HepG2 (cell line): ENCODE results near the gene BBC3. TPM values are rescaled to one million over a fixed set of nuclear protein-coding genes. Genes with fewer than 3 reads are reported as not detected.
A peak's percentile ranks its signal among the peaks of the same experiment; 100 is the strongest.

Experiments
- BRD4 ChIP-seq: sonication (generic); formaldehyde crosslinking; IDR thresholded peaks from 2 replicates; pipeline ENCODE4 v1.4.0; 2020; ENCODE audit warnings: missing genetic modification reagents
- DZIP1 ChIP-seq: sonication (generic); formaldehyde crosslinking; IDR thresholded peaks from 2 replicates; pipeline ENCODE4 v1.5.0; 2020; ENCODE audit warnings: mild to moderate bottlenecking, missing genetic modification reagents
- JUN ChIP-seq: sonication (generic); formaldehyde crosslinking; IDR thresholded peaks from 2 replicates; pipeline ENCODE4 v1.4.0; 2020; ENCODE audit warnings: mild to moderate bottlenecking, missing genetic modification reagents
- KDM4B ChIP-seq: sonication (generic); formaldehyde crosslinking; IDR thresholded peaks from 2 replicates; pipeline ENCODE4 v1.4.0; 2020; ENCODE audit warnings: missing genetic modification reagents
- KDM5B ChIP-seq: sonication (generic); formaldehyde crosslinking; IDR thresholded peaks from 2 replicates; pipeline ENCODE4 v1.4.0; 2020; ENCODE audit warnings: missing genetic modification reagents, mild to moderate bottlenecking, borderline replicate concordance
- KLF16 ChIP-seq, 2 experiments: sonication (generic) in 1 of 2; formaldehyde crosslinking in 1 of 2; IDR thresholded peaks; 2 replicates each; pipeline versions ENCODE4 v1.6.1 to v1.8.0; 2016 to 2023; ENCODE audit warnings: missing genetic modification reagents in 2 of 2, missing compliant biosample characterization in 1 of 2
- MAFF ChIP-seq: IDR thresholded peaks from 2 replicates; pipeline ENCODE4 v1.6.1; 2011; ENCODE audit warnings: low read depth, low read length, improper control_type of control experiment
- MYNN ChIP-seq: sonication (generic); formaldehyde crosslinking; IDR thresholded peaks from 2 replicates; pipeline ENCODE4 v1.4.0; 2020; ENCODE audit warnings: mild to moderate bottlenecking, low read depth, missing genetic modification reagents
- NCOA2 ChIP-seq: sonication (generic); formaldehyde crosslinking; IDR thresholded peaks from 2 replicates; pipeline ENCODE4 v1.8.0; 2022; ENCODE audit warnings: inconsistent platforms
- NR0B2 ChIP-seq: sonication (generic); formaldehyde crosslinking; IDR thresholded peaks from 2 replicates; pipeline ENCODE4 v1.4.0; 2020; ENCODE audit warnings: mild to moderate bottlenecking, missing genetic modification reagents
- NR2F1 ChIP-seq, 2 experiments: fragments of 450-650 bp in 1 of 2; formaldehyde crosslinking in 1 of 2; IDR thresholded peaks; 2 replicates each; pipeline versions ENCODE4 v1.5.0 to v1.6.1; 2016 to 2020; ENCODE audit warnings: mild to moderate bottlenecking in 1 of 2, missing compliant biosample characterization in 1 of 2, missing genetic modification reagents in 1 of 2, moderate library complexity in 1 of 2
- RCOR2 ChIP-seq: IDR thresholded peaks from 2 replicates; pipeline ENCODE4 v1.6.1; 2016; ENCODE audit warnings: missing biosample characterization, missing genetic modification reagents
- REL ChIP-seq: sonication (generic); formaldehyde crosslinking; conservative IDR thresholded peaks from 2 replicates; pipeline ENCODE4 v1.8.0; 2022; ENCODE audit warnings: mild to moderate bottlenecking, missing genetic modification reagents, moderate library complexity
- RFXANK ChIP-seq: IDR thresholded peaks from 2 replicates; pipeline ENCODE4 v1.6.1; 2016
- SKI ChIP-seq: fragments of 450-650 bp; IDR thresholded peaks from one replicate; pipeline ENCODE4 v1.6.1; 2018; ENCODE audit warnings: mild to moderate bottlenecking; ENCODE audit not compliant: partially characterized antibody
- SRF ChIP-seq: IDR thresholded peaks from 2 replicates; pipeline ENCODE4 v1.6.1; 2011; ENCODE audit warnings: mild to moderate bottlenecking, low read depth, low read length, moderate library complexity
- ZFX ChIP-seq: sonication (generic); formaldehyde crosslinking; IDR thresholded peaks from 2 replicates; pipeline ENCODE4 v1.4.0; 2020; ENCODE audit warnings: mild to moderate bottlenecking, low read depth, missing genetic modification reagents, moderate library complexity
- ZHX2 ChIP-seq, 2 experiments: sonication (generic) in 1 of 2; formaldehyde crosslinking in 1 of 2; IDR thresholded peaks; 2 replicates each; pipeline versions ENCODE4 v1.6.1 to v1.9.0; 2014 to 2022; ENCODE audit warnings: antibody characterized with exemption in 1 of 2, borderline replicate concordance in 1 of 2, inconsistent platforms in 1 of 2, low read depth in 1 of 2, missing genetic modification reagents in 1 of 2
- ZNF205 ChIP-seq: IDR thresholded peaks from 2 replicates; pipeline ENCODE4 v1.6.1; 2018; ENCODE audit warnings: missing biosample characterization, missing genetic modification reagents
- ZNF576 ChIP-seq: sonication (generic); formaldehyde crosslinking; IDR thresholded peaks from 2 replicates; pipeline ENCODE4 v1.4.0; 2020; ENCODE audit warnings: mild to moderate bottlenecking, missing genetic modification reagents
- polyA plus RNA-seq, 8 experiments: library from polyadenylated mRNA; depleted of rRNA in 3 of 8; stranded (reverse) in 7 of 8; unstranded in 1 of 8; fragments of >200 nt; fragmentation: Illumina TruSeq in 4 of 8; extraction: Trizol in 4 of 8; gene quantifications; 2 replicates each; pipeline versions ENCODE4 v1.2.1 to v1.2.3, GENCODE V29; 2011 to 2016; ENCODE audit warnings: low read depth in 4 of 8, missing spikeins in 1 of 8, mixed read lengths in 1 of 8; ENCODE audit not compliant: insufficient read depth in 1 of 8
- total RNA-seq, 5 experiments: library from RNA; depleted of rRNA; stranded (reverse); fragments of >200 nt; fragmentation: Illumina TruSeq; extraction: Trizol; gene quantifications; 2 replicates each; pipeline ENCODE4 v1.2.3, GENCODE V29; 2016; ENCODE audit warnings: low read depth in 1 of 5

BBC3 gene
- total and polyA plus RNA-seq, 2 of the 13 experiments (the other 11 are each of a cell fraction or from before 2014, with no cell fraction given), result 6.1 to 8.8 TPM

GRCh38 chr19:47243776-47244547 is 13.0 kb upstream of the BBC3 start (continued):
- TF ChIP-seq KDM5B (CRISPR knock-in tag), result peak; percentile 95
- no peak for TF ChIP-seq ZHX2 (IDR thresholded peaks at IDR 0.05; ENCODE audit: low read depth)
- TF ChIP-seq ZHX2 (CRISPR knock-in tag; IDR thresholded peaks at IDR 0.05; ENCODE audit: borderline replicate concordance), result no peak
- no peak for TF ChIP-seq MAFF
- 0 out of 4 replicates have a peak, but pooled peaks of 1 of the 2 experiments have one; percentile 21 for TF ChIP-seq NR2F1 (CRISPR knock-in tag; IDR thresholded peaks at IDR 0.05)
- TF ChIP-seq KDM4B (CRISPR knock-in tag), result peak; percentile 64; the same call in 1 of the 2 replicates
- TF ChIP-seq ZFX (CRISPR knock-in tag), result peak; percentile 80
- peak; percentile 78; the same call in 1 of the 2 replicates for TF ChIP-seq RFXANK (CRISPR knock-in tag)
- TF ChIP-seq ZNF576 (CRISPR knock-in tag), result peak; percentile 97
- TF ChIP-seq ZNF205, result peak; percentile 91
- TF ChIP-seq REL (CRISPR knock-in tag), result peak; percentile 55; the same call in 1 of the 2 replicates
- peak; percentile 85 for TF ChIP-seq JUN (CRISPR knock-in tag)
- no peak for TF ChIP-seq DZIP1
- TF ChIP-seq KLF16 (CRISPR knock-in tag; IDR thresholded peaks at IDR 0.05), result peak in 1 of 2 experiments; percentile 90; a peak in 2 of 4 replicates
- TF ChIP-seq SKI, result peak; percentile 75
- TF ChIP-seq NCOA2, result peak; percentile 45; the same call in 1 of the 2 replicates
- TF ChIP-seq MYNN (CRISPR knock-in tag), result no peak
- TF ChIP-seq BRD4 (CRISPR knock-in tag), result 0 out of 2 replicates have a peak, but pooled peaks have one; percentile 50
- no peak for TF ChIP-seq SRF
- no peak; the same call in none of the 2 replicates for TF ChIP-seq NR0B2
- TF ChIP-seq RCOR2 (CRISPR knock-in tag), result peak; percentile 99; the same call in 1 of the 2 replicates
